IPS-11a (cell line): ENCODE results near the gene CFC1.
"Not testable (repeated sequence)": the region's sequence is repeated elsewhere in the genome, so short reads cannot be mapped to it uniquely, and the experiment has no call there.

ENCODE experiments used
- H3K4me3 ChIP-seq: one replicate; pipeline ENCODE4 v1.5.1; 2013; ENCODE audit warnings: low read depth, low read length, control low read depth

CFC1 gene

DNA sequence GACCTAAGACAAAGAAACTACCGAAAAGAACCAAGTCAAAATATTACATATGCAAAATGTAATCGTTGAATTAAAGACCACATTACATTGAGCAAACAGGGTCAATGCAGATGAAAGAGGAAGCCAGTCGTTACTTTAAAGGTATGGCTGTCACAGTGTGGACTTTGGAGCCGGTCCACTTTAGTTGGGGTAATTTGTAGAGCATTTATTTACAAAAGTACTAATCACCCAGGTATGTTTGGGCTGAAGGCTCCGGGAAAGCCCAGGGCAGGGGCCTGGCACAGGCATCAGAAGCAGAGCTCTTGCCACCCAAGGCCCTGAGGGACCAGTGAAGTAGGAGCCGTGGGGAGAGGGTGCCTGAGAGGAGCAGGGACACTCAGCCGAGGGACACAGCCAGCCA, 15.8 kb downstream of the CFC1 start:
- not testable (repeated sequence) for H3K4me3 ChIP-seq

DNA sequence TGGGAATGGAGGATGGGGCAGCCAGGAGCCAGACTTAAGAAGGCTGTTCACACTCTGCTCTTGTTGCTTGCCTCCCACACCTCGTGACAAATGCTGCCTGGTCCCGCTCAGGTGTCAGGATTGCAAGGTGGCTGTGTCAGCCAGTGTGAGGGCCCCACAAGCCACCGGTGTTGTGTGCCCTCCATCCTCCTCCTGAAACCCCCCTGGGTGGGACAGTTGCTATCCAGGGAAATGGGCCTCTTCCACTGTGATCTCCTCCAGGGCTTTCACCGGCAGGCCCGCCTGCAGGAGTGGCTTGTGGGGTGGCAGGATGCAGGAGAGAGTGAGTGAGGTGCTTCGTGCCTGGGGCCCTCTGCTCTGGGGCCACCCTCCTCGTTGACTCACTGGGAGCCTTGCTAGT, 16.4 kb downstream of the CFC1 start:
- H3K4me3 ChIP-seq = not testable (repeated sequence)

DNA sequence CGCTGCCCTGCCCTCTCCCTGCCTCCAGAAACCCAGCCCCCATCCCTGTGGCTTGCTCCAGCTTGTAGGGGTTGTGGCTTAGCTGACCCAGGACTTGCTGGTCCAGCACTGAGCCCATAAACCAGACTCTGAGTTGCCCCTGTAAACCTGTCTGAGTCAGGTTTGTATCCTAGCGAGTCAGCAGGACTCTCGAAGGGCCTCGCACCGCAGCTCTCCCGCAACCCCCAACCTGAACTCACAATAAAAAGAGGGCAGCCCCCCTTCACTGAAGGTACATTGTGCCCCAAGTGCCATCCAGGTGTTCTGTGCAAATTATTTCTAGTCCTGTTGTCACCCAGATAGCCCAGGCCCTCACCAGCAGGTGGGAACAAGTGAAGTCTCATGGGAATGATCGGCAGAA, 17.9 kb downstream of the CFC1 start:
- not testable (repeated sequence) for H3K4me3 ChIP-seq

DNA sequence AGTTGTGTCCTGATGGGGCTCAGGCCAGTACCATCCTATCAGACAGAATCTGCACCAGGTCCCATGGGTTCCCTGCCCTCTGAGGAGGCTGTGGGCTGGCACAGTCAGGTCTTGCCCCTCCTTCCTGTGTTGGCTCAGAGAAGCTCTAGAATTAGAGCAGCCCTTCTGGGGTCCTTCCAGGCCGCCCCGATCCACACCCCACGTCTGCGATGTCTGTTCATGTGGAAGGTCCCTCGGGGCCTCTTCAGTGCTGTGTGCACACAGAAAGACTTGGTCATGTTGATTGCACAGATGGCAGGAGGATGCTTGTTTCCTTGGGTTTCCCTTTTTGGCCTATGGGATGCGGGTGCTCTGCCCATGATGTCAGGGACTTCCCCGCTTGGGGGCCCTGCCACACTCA, 20.3 kb downstream of the CFC1 start:
- H3K4me3 ChIP-seq = not testable (repeated sequence)

DNA sequence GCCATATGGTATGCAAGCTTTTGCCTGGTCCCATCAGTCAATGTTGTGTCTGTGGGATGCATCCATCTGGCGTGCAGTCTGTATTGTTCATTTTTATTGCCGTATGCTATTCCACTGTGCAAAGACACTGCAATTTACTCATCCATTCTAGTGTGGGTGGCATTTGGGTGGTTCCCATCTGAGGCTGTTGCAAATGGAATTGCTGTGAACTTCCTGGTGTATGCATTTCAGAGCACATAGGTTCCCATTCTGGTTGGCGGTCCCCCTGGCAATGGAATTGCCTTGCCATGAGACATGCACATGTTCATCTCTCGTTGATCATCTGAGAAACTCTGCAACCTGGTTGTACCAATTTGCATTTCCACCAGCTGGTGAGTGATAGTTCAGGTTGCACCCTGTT, 21.8 kb downstream of the CFC1 start:
- H3K4me3 ChIP-seq = not testable (repeated sequence)

DNA sequence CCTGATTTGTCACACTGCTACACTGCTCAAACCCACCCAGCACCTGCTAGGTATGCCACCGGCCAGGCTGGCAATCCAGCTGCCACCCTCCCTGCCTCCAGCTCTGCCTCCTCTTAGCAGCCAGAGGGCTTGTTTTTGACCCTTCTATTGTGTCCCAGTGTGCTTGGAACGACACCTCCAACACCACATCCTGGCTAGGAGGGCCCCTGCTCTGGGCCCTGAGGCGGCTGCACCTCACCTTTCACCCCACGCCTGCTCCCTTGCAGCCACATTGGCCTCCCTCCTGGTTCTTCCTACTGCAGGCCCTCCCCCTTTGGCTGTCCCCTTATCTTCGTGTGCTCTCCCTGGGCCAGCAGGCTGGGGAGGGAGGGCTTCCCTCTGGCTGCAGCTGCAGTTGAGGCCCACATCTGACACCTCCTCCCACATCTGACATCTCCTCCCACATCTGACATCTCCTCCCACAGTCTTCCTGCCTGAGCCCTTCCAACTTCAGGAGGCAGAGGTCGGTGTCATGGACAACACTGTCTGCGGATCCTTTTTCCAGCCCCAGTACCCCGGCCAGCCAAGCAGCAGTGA, 23.1 kb downstream of the CFC1 start:
- H3K4me3 ChIP-seq = not testable (repeated sequence)

DNA sequence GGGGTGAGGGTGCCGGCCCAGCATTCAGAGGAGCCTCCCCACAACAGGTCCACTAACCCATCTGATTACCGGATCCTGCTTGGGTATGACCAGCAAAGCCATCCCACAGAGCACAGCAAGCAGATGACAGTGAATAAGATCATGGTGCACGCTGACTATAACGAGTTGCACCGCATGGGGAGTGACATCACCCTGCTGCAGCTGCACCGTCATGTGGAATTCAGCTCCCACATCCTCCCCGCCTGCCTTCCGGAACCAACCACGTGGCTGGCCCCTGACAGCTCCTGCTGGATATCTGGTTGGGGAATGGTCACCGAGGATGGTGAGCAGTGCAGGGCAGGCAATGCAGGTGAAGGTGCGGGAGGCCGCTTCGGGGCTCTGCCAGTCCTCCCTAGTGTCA, 25.1 kb downstream of the CFC1 start:
- not testable (repeated sequence) for H3K4me3 ChIP-seq

DNA sequence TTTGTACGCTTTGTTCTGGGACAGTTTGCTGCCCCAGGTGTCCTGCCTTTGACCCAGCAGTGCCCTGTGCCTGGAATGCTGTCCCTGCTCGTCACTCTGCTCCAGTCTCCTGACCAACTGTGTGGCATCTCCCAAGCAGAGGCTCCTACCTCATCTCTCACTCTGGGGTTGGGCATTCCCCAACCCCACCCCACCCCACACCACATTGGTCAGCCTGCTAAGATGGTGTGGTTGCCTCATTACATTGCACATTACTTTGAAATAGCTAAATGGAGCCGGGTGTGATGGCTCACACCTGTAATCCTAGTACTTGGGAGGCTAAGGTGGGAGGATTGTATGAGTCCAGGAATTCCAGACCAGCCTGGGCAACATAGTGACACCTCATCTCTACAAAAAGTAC, 27.4 kb downstream of the CFC1 start:
- H3K4me3 ChIP-seq = not testable (repeated sequence)

DNA sequence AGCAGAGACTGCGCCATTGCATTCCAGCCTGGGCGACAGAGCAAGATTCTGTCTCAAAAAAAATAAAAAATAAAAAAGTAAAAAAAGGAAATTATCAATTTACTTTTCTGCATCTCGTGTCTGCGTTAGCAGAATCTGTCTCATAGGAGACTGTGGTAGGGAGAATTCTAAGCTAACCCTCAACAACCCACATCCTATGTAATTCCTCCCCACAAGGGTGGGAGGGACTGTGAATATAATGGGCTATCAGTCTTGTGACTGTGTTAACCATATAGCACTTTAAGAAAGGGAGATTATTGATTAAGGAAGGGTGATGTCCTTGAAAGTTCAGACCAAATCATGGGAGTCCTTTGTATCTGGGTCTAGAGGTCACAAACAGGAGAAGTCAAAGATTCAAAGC, 33.2 kb downstream of the CFC1 start:
- H3K4me3 ChIP-seq = not testable (repeated sequence)

DNA sequence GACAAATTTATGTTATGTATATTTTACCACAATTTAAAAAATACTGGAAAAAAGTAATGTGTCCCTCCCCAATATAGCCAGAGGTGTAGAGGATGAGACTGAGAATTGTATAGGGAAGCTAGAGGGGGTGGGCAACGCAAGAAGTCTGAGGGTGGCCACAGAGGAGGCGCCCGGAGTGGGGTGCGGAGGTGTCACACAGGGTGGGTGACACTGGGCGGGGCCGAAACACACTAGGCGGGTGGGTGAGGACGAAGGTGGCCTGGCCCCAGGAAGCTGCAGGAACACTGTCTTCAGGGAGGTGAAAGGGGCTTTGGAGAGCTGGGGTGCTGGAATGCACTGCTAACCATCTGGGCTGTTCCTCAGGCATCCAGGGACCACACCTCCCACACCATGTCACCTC, 42.9 kb downstream of the CFC1 start:
- H3K4me3 ChIP-seq = not testable (repeated sequence)

DNA sequence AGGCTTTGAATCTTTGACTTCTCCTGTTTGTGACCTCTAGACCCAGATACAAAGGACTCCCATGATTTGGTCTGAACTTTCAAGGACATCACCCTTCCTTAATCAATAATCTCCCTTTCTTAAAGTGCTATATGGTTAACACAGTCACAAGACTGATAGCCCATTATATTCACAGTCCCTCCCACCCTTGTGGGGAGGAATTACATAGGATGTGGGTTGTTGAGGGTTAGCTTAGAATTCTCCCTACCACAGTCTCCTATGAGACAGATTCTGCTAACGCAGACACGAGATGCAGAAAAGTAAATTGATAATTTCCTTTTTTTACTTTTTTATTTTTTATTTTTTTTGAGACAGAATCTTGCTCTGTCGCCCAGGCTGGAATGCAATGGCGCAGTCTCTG, 45.2 kb downstream of the CFC1 start:
- H3K4me3 ChIP-seq = not testable (repeated sequence)

DNA sequence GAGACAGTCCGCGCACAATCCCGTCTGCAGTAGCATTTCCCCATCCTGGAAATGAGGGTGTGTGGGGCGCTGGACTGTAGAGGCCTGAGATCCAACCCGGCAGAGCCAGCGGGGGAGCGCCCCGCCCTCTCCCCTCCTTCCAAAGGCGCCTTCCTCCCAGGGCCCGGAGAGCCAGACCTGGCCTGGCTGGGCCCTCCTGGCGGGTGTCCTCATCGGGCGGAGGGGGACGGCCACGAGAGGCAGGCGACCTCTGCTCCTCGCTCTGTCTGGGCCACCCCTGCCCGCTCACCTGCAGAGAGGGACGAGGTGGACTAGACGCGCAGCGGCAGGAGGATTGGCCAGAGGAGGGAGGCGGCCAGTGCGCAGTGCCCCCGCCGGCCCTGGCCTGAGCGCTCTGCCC, 49.9 kb downstream of the CFC1 start:
- H3K4me3 ChIP-seq = not testable (repeated sequence)

DNA sequence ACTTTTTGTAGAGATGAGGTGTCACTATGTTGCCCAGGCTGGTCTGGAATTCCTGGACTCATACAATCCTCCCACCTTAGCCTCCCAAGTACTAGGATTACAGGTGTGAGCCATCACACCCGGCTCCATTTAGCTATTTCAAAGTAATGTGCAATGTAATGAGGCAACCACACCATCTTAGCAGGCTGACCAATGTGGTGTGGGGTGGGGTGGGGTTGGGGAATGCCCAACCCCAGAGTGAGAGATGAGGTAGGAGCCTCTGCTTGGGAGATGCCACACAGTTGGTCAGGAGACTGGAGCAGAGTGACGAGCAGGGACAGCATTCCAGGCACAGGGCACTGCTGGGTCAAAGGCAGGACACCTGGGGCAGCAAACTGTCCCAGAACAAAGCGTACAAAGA, 51.0 kb downstream of the CFC1 start:
- H3K4me3 ChIP-seq = not testable (repeated sequence)

DNA sequence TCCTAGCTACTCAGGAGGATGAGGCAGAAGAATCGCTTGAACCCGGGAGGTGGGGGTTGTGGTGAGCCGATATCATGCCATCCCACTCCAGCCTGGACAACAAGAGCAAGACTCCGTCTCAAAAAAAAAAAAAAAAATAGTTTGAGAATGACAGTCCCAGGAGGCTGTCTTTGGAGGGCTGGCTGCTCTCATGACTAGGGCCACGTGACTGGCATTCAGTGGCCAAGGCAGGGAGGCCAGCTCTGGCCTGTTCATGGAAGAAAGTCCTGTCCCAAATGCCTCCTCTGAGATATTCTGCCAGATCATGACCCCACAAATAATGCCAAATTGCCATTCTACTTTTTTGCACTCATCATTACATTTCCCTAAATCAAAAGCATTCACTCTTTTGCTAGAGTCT, 54.4 kb downstream of the CFC1 start:
- not testable (repeated sequence) for H3K4me3 ChIP-seq

DNA sequence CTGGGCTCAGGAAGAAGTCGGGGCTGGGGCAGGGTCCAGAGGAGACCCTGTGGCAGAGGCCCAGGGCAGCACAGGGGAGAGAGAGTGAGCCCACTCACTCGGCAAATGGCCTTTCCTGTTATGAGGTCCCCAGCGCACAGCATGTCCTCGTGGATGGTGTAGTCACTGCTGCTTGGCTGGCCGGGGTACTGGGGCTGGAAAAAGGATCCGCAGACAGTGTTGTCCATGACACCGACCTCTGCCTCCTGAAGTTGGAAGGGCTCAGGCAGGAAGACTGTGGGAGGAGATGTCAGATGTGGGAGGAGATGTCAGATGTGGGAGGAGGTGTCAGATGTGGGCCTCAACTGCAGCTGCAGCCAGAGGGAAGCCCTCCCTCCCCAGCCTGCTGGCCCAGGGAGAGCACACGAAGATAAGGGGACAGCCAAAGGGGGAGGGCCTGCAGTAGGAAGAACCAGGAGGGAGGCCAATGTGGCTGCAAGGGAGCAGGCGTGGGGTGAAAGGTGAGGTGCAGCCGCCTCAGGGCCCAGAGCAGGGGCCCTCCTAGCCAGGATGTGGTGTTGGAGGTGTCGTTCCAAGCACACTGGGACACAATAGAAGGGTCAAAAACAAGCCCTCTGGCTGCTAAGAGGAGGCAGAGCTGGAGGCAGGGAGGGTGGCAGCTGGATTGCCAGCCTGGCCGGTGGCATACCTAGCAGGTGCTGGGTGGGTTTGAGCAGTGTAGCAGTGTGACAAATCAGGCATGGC, 55.4 kb downstream of the CFC1 start:
- H3K4me3 ChIP-seq = not testable (repeated sequence)

DNA sequence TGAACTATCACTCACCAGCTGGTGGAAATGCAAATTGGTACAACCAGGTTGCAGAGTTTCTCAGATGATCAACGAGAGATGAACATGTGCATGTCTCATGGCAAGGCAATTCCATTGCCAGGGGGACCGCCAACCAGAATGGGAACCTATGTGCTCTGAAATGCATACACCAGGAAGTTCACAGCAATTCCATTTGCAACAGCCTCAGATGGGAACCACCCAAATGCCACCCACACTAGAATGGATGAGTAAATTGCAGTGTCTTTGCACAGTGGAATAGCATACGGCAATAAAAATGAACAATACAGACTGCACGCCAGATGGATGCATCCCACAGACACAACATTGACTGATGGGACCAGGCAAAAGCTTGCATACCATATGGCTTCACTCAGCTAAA, 56.6 kb downstream of the CFC1 start:
- not testable (repeated sequence) for H3K4me3 ChIP-seq
